Liver (tissue), 9 donors: ENCODE results near the gene ATP2B3. TPM values are rescaled to one million over a fixed set of nuclear protein-coding genes. Genes with fewer than 3 reads are reported as not detected.

Experiments
- DNase-seq: peaks from one replicate; pipeline ENCODE4 v3.0.0-alpha.2; 2017; ENCODE audit warnings: low spot score
- H3K27ac ChIP-seq, 2 donors: one replicate each; pipeline ENCODE4 v1.7.0; 2013; ENCODE audit warnings: inconsistent platforms in 2 of 2, low read length in 2 of 2, control low read depth in 1 of 2, low read depth in 1 of 2, mild to moderate bottlenecking in 1 of 2
- H3K27me3 ChIP-seq, 4 donors: one replicate each; pipeline versions ENCODE4 v1.6.1 to v1.7.0; 2013; ENCODE audit warnings: low read length in 3 of 4, inconsistent platforms in 1 of 4, mild to moderate bottlenecking in 1 of 4, moderate library complexity in 1 of 4; ENCODE audit not compliant: control insufficient read depth in 4 of 4, insufficient read depth in 4 of 4
- H3K36me3 ChIP-seq, 4 donors: one replicate each; pipeline versions ENCODE4 v1.6.1 to v1.7.0; 2013; ENCODE audit warnings: low read length in 3 of 4, mild to moderate bottlenecking in 3 of 4, low read depth in 1 of 4, moderate library complexity in 1 of 4; ENCODE audit not compliant: control insufficient read depth in 4 of 4, insufficient read depth in 3 of 4
- H3K4me1 ChIP-seq, 4 donors: one replicate each; pipeline versions ENCODE4 v1.6.1 to v1.7.0; 2013; ENCODE audit warnings: low read length in 3 of 4, mild to moderate bottlenecking in 3 of 4, moderate library complexity in 1 of 4; ENCODE audit not compliant: control insufficient read depth in 4 of 4, insufficient read depth in 4 of 4
- H3K4me3 ChIP-seq, 3 donors: one replicate each; pipeline versions ENCODE4 v1.6.1 to v1.7.0; 2013; ENCODE audit warnings: low read length in 3 of 3, control low read depth in 1 of 3, low read depth in 1 of 3, mild to moderate bottlenecking in 1 of 3
- H3K9ac ChIP-seq, 2 donors: one replicate each; pipeline ENCODE4 v1.7.0; 2013; ENCODE audit warnings: low read length in 2 of 2, mild to moderate bottlenecking in 2 of 2, moderate library complexity in 2 of 2, control low read depth in 1 of 2, low read depth in 1 of 2
- H3K9me3 ChIP-seq, 4 donors: one replicate each; pipeline versions ENCODE4 v1.6.1 to v1.7.0; 2013; ENCODE audit warnings: low read length in 3 of 4; ENCODE audit not compliant: control insufficient read depth in 4 of 4
- EGR1 ChIP-seq, 2 donors: IDR thresholded peaks; 2 replicates each; pipeline ENCODE4 v1.6.1; 2016 to 2018; ENCODE audit warnings: antibody characterized with exemption in 2 of 2, low read depth in 2 of 2
- FOXA1 ChIP-seq: IDR thresholded peaks from 2 replicates; pipeline ENCODE4 v1.6.1; 2016; ENCODE audit warnings: antibody characterized with exemption
- FOXA2 ChIP-seq: IDR thresholded peaks from 2 replicates; pipeline ENCODE4 v1.6.1; 2016; ENCODE audit warnings: antibody characterized with exemption
- GABPA ChIP-seq, 2 donors: IDR thresholded peaks in 1 of 2; conservative IDR thresholded peaks in 1 of 2; 2 replicates each; pipeline ENCODE4 v1.6.1; 2016; ENCODE audit warnings: antibody characterized with exemption in 2 of 2, mild to moderate bottlenecking in 1 of 2, moderate library complexity in 1 of 2
- HNF4A ChIP-seq, 2 donors: conservative IDR thresholded peaks; 2 replicates each; pipeline ENCODE4 v1.6.1; 2016; ENCODE audit warnings: antibody characterized with exemption in 2 of 2, mild to moderate bottlenecking in 2 of 2
- HNF4G ChIP-seq: IDR thresholded peaks from 2 replicates; pipeline ENCODE4 v1.6.1; 2016; ENCODE audit warnings: antibody characterized with exemption
- JUND ChIP-seq, 2 donors: IDR thresholded peaks; 2 replicates each; pipeline ENCODE4 v1.6.1; 2016; ENCODE audit warnings: antibody characterized with exemption in 2 of 2
- NR2F2 ChIP-seq: IDR thresholded peaks from 2 replicates; pipeline ENCODE4 v1.6.1; 2016; ENCODE audit warnings: antibody characterized with exemption
- RAD21 ChIP-seq, 2 donors: IDR thresholded peaks; 2 replicates each; pipeline ENCODE4 v1.6.1; 2016; ENCODE audit warnings: antibody characterized with exemption in 2 of 2, mild to moderate bottlenecking in 2 of 2
- RXRA ChIP-seq, 2 donors: IDR thresholded peaks; 2 replicates each; pipeline ENCODE4 v1.6.1; 2017 to 2018; ENCODE audit warnings: antibody characterized with exemption in 2 of 2, mild to moderate bottlenecking in 1 of 2
- SP1 ChIP-seq: IDR thresholded peaks from 2 replicates; pipeline ENCODE4 v1.6.1; 2018; ENCODE audit warnings: antibody characterized with exemption, mild to moderate bottlenecking
- TAF1 ChIP-seq: conservative IDR thresholded peaks from 2 replicates; pipeline ENCODE4 v1.6.1; 2016; ENCODE audit warnings: antibody characterized with exemption, mild to moderate bottlenecking
- YY1 ChIP-seq: IDR thresholded peaks from 2 replicates; pipeline ENCODE4 v1.6.1; 2016; ENCODE audit warnings: antibody characterized with exemption, mild to moderate bottlenecking
- WGBS: extraction: QIAGEN DNeasy Blood & Tissue Kit; methylation state at CpG from one replicate; pipeline ENCODE4 v1.1.7; 2013; 5-methylcytosine and 5-hydroxymethylcytosine counted together
- polyA plus RNA-seq, 2 donors: library from polyadenylated mRNA; stranded (reverse) in 1 of 2; unstranded in 1 of 2; fragments of 200-250 nt in 1 of 2; fragments of >200 nt in 1 of 2; fragmentation: Nextera tagmentation in 1 of 2; extraction: Ambion mirVana in 1 of 2; gene quantifications; one replicate each; pipeline versions ENCODE4 v1.2.1 to v1.2.3, GENCODE V29; 2013 to 2015
- total RNA-seq, 2 donors: library from RNA; depleted of rRNA; stranded (reverse); fragments of >200 nt; gene quantifications; one replicate each; pipeline ENCODE4 v1.2.3, GENCODE V29; 2014
- TF ChIP-seq, protein P1 (sequence below): IDR thresholded peaks from 2 replicates; pipeline ENCODE4 v1.6.1; 2016; ENCODE audit warnings: antibody characterized with exemption, mild to moderate bottlenecking
- TF ChIP-seq, protein P2 (sequence below): IDR thresholded peaks from 2 replicates; pipeline ENCODE4 v1.6.1; 2016; ENCODE audit warnings: antibody characterized with exemption
- TF ChIP-seq, protein P3 (sequence below): IDR thresholded peaks from 2 replicates; pipeline ENCODE4 v1.6.1; 2016; ENCODE audit warnings: antibody characterized with exemption
- TF ChIP-seq, protein P4 (sequence below): IDR thresholded peaks from 2 replicates; pipeline ENCODE4 v1.6.1; 2016; ENCODE audit warnings: antibody characterized with exemption
- TF ChIP-seq, protein P5 (sequence below): fragments of 150-350 bp; IDR thresholded peaks from 2 replicates; pipeline ENCODE4 v1.5.1; 2017; ENCODE audit warnings: improper control_type of control experiment, low read depth, low read length; ENCODE audit not compliant: missing input control
- donor health status: healthy.
- donor health status: healthy.
- donor health status: healthy.
- donor health status: healthy.
- donor health status: healthy.

The ATP2B3 gene
- total and polyA plus RNA-seq, 4 donors: not detected

DNA sequence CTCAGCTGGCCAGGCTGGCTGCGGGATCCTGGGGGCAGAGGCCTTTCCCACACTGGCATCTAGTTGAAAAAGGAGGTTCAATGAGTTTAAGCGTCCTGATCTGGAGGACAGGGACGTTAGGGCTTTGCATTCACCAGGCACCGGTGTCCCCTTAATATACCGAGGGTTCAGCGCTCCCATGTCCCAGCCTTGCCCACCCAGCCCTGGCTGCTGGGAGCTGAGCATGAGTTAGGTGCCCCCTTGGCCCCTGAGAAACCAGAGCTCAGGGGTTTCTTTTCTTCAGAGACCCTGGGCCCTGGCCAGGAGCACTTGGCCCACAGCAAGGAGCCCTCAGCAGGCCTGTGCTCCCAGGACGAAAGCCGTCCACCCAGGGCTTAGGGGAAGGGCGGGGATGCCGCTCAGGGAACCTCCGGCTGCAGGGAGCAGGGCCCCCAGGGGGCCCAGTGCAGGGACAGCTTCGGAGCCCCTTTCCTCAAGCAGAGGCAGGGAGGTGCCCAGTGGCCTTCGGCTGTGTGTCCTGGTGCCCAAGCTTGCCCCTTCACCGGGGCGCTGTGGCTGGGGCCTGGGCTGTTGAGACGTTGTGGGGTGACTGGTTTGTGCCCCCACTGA is 108.7 kb downstream of the ATP2B3 start:
- no peaks in the 10 kb centered on the region for H3K36me3 ChIP-seq
- 38% methylated on average over 16 of the region's 16 CpGs for WGBS
- H3K27ac ChIP-seq: peak overlapping the region; percentile 90
- H3K9me3 ChIP-seq: no peaks in the 10 kb centered on the region
- peak overlapping the region; percentile 56 to 79 (median 76) for H3K4me3 ChIP-seq
- peaks cover 7 to 24% (median 10%) of the 10 kb centered on the region in 4 donors for H3K4me1 ChIP-seq
- H3K27me3 ChIP-seq: no peaks in the 10 kb centered on the region
- H3K9ac ChIP-seq: peak overlapping the region; percentile 30 to 79
- TF ChIP-seq, protein P1, sequence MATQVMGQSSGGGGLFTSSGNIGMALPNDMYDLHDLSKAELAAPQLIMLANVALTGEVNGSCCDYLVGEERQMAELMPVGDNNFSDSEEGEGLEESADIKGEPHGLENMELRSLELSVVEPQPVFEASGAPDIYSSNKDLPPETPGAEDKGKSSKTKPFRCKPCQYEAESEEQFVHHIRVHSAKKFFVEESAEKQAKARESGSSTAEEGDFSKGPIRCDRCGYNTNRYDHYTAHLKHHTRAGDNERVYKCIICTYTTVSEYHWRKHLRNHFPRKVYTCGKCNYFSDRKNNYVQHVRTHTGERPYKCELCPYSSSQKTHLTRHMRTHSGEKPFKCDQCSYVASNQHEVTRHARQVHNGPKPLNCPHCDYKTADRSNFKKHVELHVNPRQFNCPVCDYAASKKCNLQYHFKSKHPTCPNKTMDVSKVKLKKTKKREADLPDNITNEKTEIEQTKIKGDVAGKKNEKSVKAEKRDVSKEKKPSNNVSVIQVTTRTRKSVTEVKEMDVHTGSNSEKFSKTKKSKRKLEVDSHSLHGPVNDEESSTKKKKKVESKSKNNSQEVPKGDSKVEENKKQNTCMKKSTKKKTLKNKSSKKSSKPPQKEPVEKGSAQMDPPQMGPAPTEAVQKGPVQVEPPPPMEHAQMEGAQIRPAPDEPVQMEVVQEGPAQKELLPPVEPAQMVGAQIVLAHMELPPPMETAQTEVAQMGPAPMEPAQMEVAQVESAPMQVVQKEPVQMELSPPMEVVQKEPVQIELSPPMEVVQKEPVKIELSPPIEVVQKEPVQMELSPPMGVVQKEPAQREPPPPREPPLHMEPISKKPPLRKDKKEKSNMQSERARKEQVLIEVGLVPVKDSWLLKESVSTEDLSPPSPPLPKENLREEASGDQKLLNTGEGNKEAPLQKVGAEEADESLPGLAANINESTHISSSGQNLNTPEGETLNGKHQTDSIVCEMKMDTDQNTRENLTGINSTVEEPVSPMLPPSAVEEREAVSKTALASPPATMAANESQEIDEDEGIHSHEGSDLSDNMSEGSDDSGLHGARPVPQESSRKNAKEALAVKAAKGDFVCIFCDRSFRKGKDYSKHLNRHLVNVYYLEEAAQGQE: no peak
- TF ChIP-seq HNF4A (conservative IDR thresholded peaks at IDR 0.05) (no peak), TAF1 (no peak), SP1 (no peak), JUND (IDR thresholded peaks at IDR 0.05) (no peak)
- TF ChIP-seq, protein P2, sequence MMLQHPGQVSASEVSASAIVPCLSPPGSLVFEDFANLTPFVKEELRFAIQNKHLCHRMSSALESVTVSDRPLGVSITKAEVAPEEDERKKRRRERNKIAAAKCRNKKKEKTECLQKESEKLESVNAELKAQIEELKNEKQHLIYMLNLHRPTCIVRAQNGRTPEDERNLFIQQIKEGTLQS: no peak
- no peak for DNase-seq

DNA sequence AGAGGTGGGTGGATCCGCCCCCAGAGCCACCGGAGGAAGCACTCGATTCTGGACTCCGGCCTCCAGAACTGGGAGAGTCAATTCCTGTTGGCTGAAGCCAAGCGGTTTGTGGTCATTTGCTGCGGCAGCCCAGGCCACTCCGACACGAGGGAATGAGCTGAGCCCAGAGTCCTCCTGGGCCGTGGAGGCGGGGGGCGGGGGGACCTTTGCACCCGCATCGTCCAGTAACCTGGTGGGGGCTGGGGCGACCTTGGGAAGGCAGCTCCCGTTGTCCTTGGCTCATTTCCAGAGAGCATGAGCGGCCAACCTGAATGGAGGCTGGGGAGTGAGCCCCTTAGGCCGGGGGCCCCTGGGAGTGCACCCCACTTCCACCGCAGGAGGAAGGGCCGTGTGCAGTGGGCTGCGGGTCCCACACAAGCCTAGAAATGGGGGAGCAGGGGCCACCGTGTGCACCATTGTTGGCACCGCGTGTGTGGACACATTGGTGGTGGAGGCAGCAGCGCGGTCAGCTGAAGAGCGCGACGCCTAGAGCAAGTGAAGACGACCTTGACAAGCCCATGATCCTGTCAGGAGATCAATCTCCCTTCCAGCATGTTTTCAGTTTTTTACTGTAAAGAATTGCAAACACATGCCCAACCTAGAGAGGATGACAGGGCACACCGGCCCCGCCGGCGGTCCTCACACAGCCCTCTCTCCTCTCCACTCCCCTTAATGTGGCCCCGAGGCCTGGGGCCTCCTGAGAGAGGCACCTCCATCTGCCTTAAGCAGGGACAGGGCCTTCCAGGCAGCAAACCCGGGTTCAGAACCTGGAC is 109.6 kb downstream of the ATP2B3 start:
- WGBS: 28% methylated on average over 35 of the region's 35 CpGs
- H3K9ac ChIP-seq: no peak overlapping the region
- TF ChIP-seq NR2F2 (no peak), HNF4G (peak; percentile 23), EGR1 (IDR thresholded peaks at IDR 0.05; ENCODE audit: low read depth in 2 of 2) (no peak), JUND (IDR thresholded peaks at IDR 0.05) (no peak), FOXA1 (no peak), RXRA (IDR thresholded peaks at IDR 0.05) (peak; percentile 62 to 68), HNF4A (conservative IDR thresholded peaks at IDR 0.05) (peak; percentile 67 to 73), TAF1 (peak; percentile 72), GABPA (IDR thresholded peaks at IDR 0.05 in 1 of 2, conservative IDR thresholded peaks at IDR 0.05 in 1 of 2) (no peak), FOXA2 (no peak), RAD21 (IDR thresholded peaks at IDR 0.05) (no peak), YY1 (no peak), SP1 (peak; percentile 59)
- TF ChIP-seq, protein P3, sequence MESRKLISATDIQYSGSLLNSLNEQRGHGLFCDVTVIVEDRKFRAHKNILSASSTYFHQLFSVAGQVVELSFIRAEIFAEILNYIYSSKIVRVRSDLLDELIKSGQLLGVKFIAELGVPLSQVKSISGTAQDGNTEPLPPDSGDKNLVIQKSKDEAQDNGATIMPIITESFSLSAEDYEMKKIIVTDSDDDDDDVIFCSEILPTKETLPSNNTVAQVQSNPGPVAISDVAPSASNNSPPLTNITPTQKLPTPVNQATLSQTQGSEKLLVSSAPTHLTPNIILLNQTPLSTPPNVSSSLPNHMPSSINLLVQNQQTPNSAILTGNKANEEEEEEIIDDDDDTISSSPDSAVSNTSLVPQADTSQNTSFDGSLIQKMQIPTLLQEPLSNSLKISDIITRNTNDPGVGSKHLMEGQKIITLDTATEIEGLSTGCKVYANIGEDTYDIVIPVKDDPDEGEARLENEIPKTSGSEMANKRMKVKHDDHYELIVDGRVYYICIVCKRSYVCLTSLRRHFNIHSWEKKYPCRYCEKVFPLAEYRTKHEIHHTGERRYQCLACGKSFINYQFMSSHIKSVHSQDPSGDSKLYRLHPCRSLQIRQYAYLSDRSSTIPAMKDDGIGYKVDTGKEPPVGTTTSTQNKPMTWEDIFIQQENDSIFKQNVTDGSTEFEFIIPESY: no peak
- TF ChIP-seq, protein P2: no peak
- TF ChIP-seq, protein P4, sequence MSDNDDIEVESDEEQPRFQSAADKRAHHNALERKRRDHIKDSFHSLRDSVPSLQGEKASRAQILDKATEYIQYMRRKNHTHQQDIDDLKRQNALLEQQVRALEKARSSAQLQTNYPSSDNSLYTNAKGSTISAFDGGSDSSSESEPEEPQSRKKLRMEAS: peak; percentile 35
- TF ChIP-seq, protein P1: peak; percentile 21
- TF ChIP-seq, protein P5, sequence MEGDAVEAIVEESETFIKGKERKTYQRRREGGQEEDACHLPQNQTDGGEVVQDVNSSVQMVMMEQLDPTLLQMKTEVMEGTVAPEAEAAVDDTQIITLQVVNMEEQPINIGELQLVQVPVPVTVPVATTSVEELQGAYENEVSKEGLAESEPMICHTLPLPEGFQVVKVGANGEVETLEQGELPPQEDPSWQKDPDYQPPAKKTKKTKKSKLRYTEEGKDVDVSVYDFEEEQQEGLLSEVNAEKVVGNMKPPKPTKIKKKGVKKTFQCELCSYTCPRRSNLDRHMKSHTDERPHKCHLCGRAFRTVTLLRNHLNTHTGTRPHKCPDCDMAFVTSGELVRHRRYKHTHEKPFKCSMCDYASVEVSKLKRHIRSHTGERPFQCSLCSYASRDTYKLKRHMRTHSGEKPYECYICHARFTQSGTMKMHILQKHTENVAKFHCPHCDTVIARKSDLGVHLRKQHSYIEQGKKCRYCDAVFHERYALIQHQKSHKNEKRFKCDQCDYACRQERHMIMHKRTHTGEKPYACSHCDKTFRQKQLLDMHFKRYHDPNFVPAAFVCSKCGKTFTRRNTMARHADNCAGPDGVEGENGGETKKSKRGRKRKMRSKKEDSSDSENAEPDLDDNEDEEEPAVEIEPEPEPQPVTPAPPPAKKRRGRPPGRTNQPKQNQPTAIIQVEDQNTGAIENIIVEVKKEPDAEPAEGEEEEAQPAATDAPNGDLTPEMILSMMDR: no peak
- peak overlapping the region; percentile 90 for H3K27ac ChIP-seq
- peaks cover 7 to 21% (median 9%) of the 10 kb centered on the region in 4 donors for H3K4me1 ChIP-seq
- no peaks in the 10 kb centered on the region for H3K36me3 ChIP-seq
- no peaks in the 10 kb centered on the region for H3K9me3 ChIP-seq
- H3K4me3 ChIP-seq: peak overlapping the region in 2 of 3 donors; percentile 14 to 31
- peak; percentile 67 for DNase-seq
- H3K27me3 ChIP-seq: no peaks in the 10 kb centered on the region
